Ascending aorta (tissue), 2 donors: ENCODE results near the gene ANO6. TPM values are rescaled to one million over a fixed set of nuclear protein-coding genes. Genes with fewer than 3 reads are reported as not detected.

Source experiments
- DNase-seq, 2 donors: peaks; one replicate each; pipeline ENCODE4 v3.0.0-alpha.2; 2019; ENCODE audit warnings: low spot score in 2 of 2
- H3K27ac ChIP-seq, 2 donors: fragments of 200-600 bp; sonication (generic); one replicate each; pipeline ENCODE4 v1.5.1; 2016 to 2017; ENCODE audit warnings: mild to moderate bottlenecking in 1 of 2
- H3K27me3 ChIP-seq: fragments of 200-600 bp; sonication (generic); one replicate; pipeline ENCODE4 v1.5.1; 2017
- H3K36me3 ChIP-seq, 2 donors: fragments of 200-600 bp; sonication (generic); one replicate each; pipeline ENCODE4 v1.5.1; 2016
- H3K4me1 ChIP-seq, 2 donors: fragments of 200-600 bp; sonication (generic); one replicate each; pipeline ENCODE4 v1.5.1; 2016 to 2017; ENCODE audit warnings: mild to moderate bottlenecking in 1 of 2
- H3K4me3 ChIP-seq, 2 donors: fragments of 200-600 bp; sonication (generic); one replicate each; pipeline ENCODE4 v1.5.1; 2016 to 2017; ENCODE audit warnings: mild to moderate bottlenecking in 1 of 2
- H3K9me3 ChIP-seq, 2 donors: fragments of 200-600 bp; sonication (generic); one replicate each; pipeline ENCODE4 v1.5.1; 2016
- CTCF ChIP-seq, 3 experiments: fragments of 200-600 bp in 2 of 3; fragments of 450-650 bp in 1 of 3; sonication (generic) in 2 of 3; IDR thresholded peaks; one replicate each; pipeline ENCODE4 v1.5.1; 2016 to 2019; ENCODE audit warnings: antibody characterized with exemption in 3 of 3, mild to moderate bottlenecking in 1 of 3, moderate library complexity in 1 of 3
- intact Hi-C: fragments of 100-400 bp; cut with DNase I; formaldehyde crosslinking; loops from one replicate; pipeline ENCODE4 v1.15.1; 2023
- total RNA-seq: library from RNA; depleted of rRNA; stranded (reverse); fragments of >200 nt; gene quantifications from one replicate; pipeline ENCODE4 v1.1.0, GENCODE V29; 2016

Gene ANO6
- total RNA-seq, 1 donor from 2014 or later, result 49.6 TPM

- Histone ChIP-seq H3K4me1 (peaks cover 4 to 25% of the 10 kb centered on the region in 2 donors), H3K27ac (peak overlapping the region; percentile 37 to 86), H3K36me3 (no peaks in the 10 kb centered on the region), H3K27me3 (no peaks in the 10 kb centered on the region), H3K9me3 (no peaks in the 10 kb centered on the region), H3K4me3 (no peak overlapping the region)
- no peak for DNase-seq
- TF ChIP-seq CTCF (IDR thresholded peaks at IDR 0.05), result no peak
- intact Hi-C loops, result no loop called here
Measured at GRCh38 chr12:45296046-45296586, 80.2 kb downstream of the ANO6 start.

GRCh38 chr12:45298047-45298446 is 82.2 kb downstream of the ANO6 start:
- DNase-seq, result no peak
- peak overlapping the region; percentile 73 to 86 for H3K27ac ChIP-seq
- peaks cover 4 to 20% of the 10 kb centered on the region in 2 donors for H3K4me1 ChIP-seq
- no peaks in the 10 kb centered on the region for H3K27me3 ChIP-seq
- intact Hi-C loops, result no loop called here
- no peak overlapping the region for H3K4me3 ChIP-seq
- TF ChIP-seq CTCF (IDR thresholded peaks at IDR 0.05), result no peak
- H3K9me3 ChIP-seq, result no peaks in the 10 kb centered on the region
- no peaks in the 10 kb centered on the region for H3K36me3 ChIP-seq

- peak overlapping the region; percentile 73 to 86 for H3K27ac ChIP-seq
- TF ChIP-seq CTCF (IDR thresholded peaks at IDR 0.05), result no peak
Measured at GRCh38 chr12:45298721-45299692, 83.1 kb downstream of the ANO6 start.

GRCh38 chr12:45302621-45303369 is 86.9 kb downstream of the ANO6 start:
- intact Hi-C loops, result no loop called here
- DNase-seq, result no peak
- Histone ChIP-seq H3K36me3 (no peaks in the 10 kb centered on the region), H3K4me3 (no peak overlapping the region), H3K27ac (peak overlapping the region; percentile 73 to 86), H3K4me1 (peaks cover 19 to 59% of the 10 kb centered on the region in 2 donors), H3K27me3 (no peaks in the 10 kb centered on the region), H3K9me3 (no peaks in the 10 kb centered on the region)
- no peak for TF ChIP-seq CTCF (IDR thresholded peaks at IDR 0.05)

More at GRCh38 chr12:45298721-45299692, 83.1 kb downstream of the ANO6 start:
- H3K27me3 ChIP-seq, result no peaks in the 10 kb centered on the region
- intact Hi-C loops, result no loop called here
- no peaks in the 10 kb centered on the region for H3K9me3 ChIP-seq
- no peaks in the 10 kb centered on the region for H3K36me3 ChIP-seq
- peak in 1 of 2 donors; percentile 78 for DNase-seq
- no peak overlapping the region for H3K4me3 ChIP-seq
- H3K4me1 ChIP-seq, result peaks cover 4 to 27% of the 10 kb centered on the region in 2 donors

GRCh38 chr12:45303945-45304344 is 88.0 kb downstream of the ANO6 start:
- intact Hi-C loops, result loop anchor here (2.0 kb wide), 2 partner anchors 35 to 69 kb away; no protein-coding TSS in a partner anchor
- Histone ChIP-seq H3K27me3 (no peaks in the 10 kb centered on the region), H3K4me1 (peaks cover 22 to 64% of the 10 kb centered on the region in 2 donors), H3K4me3 (no peak overlapping the region), H3K9me3 (no peaks in the 10 kb centered on the region), H3K27ac (peak overlapping the region; percentile 73 to 86), H3K36me3 (no peaks in the 10 kb centered on the region)
- no peak for TF ChIP-seq CTCF (IDR thresholded peaks at IDR 0.05)
- DNase-seq, result no peak
